ENCODE measurements around the gene HRH3.

The HRH3 gene

DNA sequence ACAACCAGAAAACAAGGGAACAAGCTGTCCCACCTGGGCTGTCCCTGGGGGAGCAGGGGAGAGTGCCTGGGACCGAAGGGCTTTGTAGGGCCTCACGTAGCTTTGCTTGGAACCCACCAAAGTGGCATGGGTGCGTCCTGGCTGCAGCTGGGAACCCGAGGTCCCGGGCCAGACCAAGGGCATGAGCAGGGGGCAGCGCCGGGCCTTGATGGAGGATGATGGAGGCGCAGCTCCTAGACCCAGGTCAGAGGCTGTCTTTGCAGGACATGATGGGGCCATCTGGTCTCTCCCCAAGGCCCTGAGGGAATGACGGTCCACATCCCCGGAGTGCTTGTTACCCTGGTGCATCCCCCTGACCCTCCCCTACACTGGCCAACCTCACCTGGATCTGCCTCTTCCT is 10.6 kb upstream of the HRH3 start:
- no peak for DNase-seq

GRCh38 chr20:62230276-62230675 is 10.2 kb upstream of the HRH3 start:
- DNase-seq = no peak

DNA sequence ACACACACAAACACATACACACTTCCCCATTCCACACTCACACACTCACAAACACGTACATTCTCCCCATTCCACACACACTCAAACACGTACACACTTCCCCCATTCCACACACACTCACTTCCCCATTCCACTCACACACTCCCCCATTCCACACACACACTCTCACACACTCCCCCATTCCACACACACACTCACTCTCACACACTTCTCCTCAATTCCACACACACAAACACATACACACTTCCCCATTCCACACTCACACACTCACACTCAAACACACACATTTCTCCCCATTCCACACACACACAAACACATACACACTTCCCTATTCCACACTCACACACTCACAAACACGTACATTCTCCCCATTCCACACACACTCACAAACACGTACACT is 9.6 kb upstream of the HRH3 start:
- no peak for DNase-seq

DNA sequence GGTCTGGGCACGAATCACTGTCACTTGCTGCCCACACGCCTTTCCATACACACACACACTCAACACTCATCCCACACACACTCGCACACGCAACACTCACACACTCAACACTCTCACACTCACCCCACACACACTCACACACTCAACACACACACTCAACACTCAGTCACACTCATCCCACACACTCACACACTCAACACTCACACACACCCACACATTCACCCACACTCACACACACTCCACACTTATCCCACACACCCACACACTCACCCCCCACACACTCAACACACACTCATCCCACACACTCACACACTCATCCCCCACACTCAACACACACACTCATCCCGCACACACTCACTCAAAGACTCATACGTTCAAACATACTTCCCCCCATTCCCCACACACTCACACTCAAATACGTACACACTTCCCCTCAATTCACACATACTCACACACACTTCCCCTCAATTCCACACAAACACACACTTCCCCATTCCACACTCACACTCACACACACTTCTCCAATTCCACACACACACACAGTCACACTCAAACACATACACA is 9.0 kb upstream of the HRH3 start:
- no peak for DNase-seq

DNA sequence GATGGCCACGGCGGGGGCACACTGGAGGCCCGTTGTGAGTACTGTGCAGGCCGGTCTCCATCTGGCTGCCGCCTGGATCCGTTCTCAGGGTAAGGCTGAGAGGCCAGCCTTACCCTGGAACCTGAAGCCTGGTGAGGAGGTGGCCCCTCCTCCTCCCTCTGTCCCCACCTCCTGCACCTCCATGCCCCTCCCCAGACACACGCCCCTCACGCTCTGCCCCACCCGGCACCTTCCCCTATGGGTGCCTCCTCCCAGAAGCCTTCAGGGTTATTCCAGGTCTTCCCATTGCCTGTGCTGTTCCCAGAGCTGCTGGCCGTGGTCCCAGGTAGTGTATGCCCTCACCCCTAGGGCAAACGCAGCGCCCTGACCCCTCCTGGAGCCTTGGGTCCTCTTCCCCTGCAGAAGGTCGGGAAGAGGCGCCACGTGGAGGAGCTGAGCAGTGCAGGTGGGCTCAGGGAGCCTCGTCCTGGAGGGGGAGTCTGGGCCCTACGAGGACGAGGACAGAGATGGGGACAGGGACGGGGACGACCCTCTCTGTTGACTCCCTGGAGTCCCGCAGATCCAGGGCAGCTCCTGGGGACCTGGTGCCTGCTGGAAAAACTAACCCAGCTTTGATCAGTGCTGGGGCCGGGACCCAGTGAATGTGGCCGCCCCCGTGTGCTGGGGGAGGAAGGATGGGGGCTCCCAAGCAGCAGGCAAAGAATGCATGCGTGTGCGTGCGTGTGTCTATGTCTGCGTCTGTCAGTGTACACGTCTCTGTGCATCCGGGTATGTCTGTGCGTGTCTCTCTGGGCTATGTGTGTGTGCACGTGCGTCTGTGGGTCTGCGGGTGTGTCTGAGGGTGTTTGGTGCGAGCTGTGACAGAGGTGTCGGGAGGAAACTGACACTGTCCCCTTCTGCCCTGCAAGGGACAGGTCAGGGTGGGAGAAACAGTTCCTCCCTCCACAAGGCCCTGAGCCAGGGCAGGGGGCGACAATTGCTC is 8.2 kb upstream of the HRH3 start:
- no peak for DNase-seq

- no peak for DNase-seq
Measured at GRCh38 chr20:62227591-62227976, 7.5 kb upstream of the HRH3 start.

DNA sequence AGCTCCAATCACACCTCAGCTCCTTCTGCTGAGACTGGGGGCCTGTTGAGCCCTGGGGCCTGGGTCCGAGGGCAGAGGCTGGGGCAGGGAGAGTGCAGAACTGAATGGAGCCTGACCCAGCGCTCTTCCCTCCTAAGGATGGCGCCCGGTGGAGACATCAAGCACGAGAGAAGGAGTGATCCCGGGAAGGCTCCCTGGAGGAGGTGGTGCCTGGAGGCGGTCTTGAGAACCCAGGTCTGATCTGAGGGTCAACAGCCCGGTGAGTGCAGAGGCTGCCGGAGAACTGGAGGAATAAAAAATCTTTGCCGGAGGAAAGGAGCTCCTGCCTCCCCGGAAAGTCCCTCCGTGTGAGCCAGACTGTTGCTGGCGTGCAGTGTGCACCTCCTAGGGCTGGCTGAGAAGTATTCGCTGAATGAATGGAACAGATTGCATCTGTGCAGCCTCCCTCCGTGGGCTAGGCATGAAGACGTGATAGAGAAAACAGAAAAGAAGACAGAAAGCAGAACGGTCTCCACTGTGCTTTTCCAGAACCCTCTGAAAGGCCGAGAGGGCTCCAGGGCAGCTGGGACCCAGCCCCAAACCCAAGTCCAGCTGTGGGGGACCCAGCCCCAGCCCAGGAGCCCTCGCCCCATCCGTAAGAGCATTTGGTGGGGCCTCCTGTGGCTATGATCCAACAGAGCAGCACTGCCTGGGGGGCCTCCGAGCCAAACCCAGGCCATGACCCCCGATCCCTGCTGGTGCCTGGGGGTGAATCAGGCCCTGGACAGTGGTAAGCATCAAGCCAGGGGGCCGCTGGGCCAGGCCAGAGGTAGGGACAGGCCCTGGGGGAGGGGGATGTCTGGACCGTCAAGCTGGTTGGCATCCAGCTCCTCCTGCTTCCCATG is 6.9 kb upstream of the HRH3 start:
- peak in 1 of 51 donors; percentile 28 for DNase-seq

GRCh38 chr20:62225820-62226635 is 6.0 kb upstream of the HRH3 start:
- DNase-seq = no peak

- no peak for DNase-seq
Measured at GRCh38 chr20:62225026-62225425, 4.9 kb upstream of the HRH3 start.

GRCh38 chr20:62224113-62224855 is 4.2 kb upstream of the HRH3 start:
- no peak for DNase-seq

GRCh38 chr20:62223571-62223970 is 3.5 kb upstream of the HRH3 start:
- no peak for DNase-seq

DNA sequence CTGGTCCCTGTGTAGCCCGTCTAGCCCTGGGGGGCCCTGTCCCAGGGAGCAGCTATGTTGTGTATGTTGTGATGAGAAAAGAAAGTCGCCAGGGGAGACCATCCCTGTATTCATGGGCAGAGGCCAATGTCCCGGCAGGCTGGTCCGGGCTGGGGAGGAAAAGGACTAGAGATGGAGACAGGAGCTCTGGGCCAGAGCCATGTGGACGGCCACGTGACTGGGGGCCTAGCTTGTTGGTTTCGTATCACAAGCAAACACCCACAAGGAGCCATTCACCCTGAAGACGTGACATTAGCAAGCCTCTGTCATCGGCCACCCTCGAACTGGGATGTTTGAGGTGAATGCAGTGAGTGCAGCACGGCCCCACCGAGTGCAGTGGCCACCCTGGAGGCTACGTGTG is 2.9 kb upstream of the HRH3 start:
- DNase-seq = no peak

DNA sequence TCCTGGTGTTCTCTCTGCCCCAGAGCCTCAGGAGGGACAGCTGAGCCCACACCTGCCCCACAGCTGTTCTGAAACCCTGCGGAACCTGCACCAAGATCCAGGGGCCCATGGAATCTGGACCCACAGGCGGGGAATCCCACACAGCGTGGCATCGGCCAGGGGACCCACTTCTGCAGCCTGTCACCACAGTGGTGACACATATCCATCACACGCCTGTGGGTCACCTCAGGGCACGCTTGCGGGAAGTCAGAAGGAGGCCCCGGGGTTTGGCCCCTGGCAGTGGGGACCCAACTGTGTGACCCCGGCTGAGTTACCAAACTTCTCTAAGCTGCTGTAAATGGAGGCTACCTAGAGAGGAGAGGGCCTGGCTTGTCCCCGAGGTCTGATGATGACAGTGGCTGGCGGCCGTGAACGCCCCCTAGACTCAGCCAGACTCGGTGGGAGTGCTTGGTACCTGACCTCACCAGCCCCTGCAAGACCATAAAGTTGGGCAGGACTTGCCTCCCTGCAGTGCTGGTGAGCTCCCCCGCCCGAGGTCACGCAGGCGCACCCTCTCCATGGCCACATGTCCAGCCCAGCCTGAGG is 2.3 kb upstream of the HRH3 start:
- no peak for DNase-seq

DNA sequence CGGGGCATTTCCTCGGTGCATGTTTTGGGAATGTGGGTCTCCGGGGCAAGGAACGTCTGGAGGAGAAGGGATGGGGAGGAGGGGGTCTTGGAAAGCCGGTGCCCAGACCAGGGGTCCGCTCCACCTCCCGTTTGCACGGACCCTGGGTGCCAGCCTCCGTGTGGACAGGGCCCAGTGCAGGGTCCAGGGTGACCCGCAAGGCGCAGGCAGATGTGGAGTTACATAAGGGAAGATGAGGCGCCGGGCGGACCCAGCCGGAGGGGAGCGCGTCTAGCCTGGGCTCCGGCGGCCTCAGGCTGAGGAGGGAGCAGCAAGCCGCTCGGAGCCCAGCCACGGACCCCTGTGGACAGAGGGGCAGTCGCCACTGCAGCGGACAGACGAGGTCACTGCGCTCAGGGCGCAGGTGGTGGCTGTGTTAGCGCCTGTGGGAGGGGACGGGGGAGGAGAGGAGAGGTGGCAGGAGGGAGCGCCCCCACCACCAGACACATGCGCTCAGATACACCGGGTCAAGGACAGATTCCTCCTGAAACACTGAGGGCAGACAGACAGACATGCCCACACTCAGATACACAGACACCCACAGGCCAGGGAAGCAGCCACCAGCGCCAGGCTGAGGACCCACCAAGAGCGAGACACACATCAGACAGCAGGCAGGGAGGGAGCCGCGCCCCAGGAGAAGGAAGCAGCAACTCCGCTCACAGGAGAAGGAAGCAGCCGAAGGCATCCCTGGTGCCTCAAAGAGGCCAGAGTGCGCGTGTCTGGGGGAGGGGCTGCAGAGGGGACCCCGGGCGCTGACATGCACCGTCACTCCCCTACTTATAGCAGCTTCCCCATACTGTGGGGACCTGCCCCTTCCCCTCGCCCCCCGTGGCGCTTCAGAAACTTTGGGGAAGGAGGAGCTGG is 839 bp upstream of the HRH3 start:
- DNase-seq = peak in 1 of 51 donors; percentile 26

DNA sequence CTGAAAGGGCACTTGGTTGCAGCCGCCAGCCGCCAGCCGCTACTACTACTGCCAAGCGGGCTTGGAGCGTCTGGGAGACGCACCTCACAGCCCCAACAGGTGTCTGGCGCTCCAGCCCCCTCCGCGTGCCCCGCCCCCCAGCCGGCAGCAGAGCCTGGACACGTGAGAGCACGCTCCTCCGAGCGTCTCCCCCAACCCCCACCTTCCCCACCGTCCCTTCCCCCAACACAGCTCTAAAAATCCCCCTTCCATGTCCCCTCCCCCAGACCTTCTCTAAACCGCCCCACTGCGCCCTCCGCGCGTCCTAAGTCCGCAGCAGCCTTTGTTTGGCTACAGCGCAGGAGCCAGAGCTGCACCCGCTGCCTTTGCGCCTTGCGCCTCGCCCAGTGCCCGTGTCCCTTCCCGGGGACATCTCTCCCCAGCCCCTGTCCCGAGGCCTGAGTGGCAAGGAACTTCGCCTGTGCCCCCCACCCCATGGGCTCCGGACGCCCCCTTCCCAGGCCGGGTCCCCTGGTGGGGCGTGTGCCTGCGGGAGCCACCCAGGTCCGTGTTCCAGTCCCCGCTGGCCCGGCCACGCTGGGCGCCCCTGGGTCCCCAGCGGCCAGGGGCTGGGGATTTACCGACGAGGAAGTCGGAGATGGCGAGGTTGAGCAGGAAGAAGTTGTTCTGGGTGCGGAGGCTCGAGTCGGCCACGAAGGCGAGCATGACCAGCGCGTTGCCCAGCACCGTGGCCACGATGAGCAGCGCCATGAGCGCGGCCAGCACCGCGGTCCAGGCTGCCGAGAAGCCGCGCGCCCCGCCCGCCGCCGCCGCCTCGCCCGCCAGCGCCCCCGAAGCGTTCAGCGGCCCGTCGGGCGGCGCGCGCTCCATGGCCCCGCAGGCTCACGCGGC is 732 bp downstream of the HRH3 start:
- no peak for DNase-seq

- no peak for DNase-seq
Measured at GRCh38 chr20:62217913-62218773, 1.9 kb downstream of the HRH3 start.
